NCI-H460 (cell line): Measurements from ENCODE around the gene CYB5D1. TPM values are rescaled to one million over a fixed set of nuclear protein-coding genes. Genes with fewer than 3 reads are reported as not detected.
"Not testable (repeated sequence)": the region's sequence is repeated elsewhere in the genome, so short reads cannot be mapped to it uniquely, and the experiment has no call there.

Experiments
- DNase-seq: peaks from one replicate; pipeline ENCODE4 v3.0.0-alpha.2; 2016; ENCODE audit warnings: low read depth; ENCODE audit errors: extremely low read depth
- polyA plus RNA-seq: library from polyadenylated mRNA; depleted of rRNA; stranded (reverse); fragments of >200 nt; gene quantifications from 2 replicates; pipeline ENCODE4 v1.2.3, GENCODE V29; 2014; cell fraction: nucleus; rRNA removed
- total RNA-seq: library from RNA; depleted of rRNA; stranded (reverse); fragments of >200 nt; shearing (Covaris generic); gene quantifications from 2 replicates; pipeline ENCODE4 v1.2.3, GENCODE V29; 2014; rRNA removed

Gene CYB5D1, protein sequence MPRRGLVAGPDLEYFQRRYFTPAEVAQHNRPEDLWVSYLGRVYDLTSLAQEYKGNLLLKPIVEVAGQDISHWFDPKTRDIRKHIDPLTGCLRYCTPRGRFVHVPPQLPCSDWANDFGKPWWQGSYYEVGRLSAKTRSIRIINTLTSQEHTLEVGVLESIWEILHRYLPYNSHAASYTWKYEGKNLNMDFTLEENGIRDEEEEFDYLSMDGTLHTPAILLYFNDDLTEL
- 13.4 and 14.6 TPM in 2 replicates for total RNA-seq
- 12.3 and 15.2 TPM in 2 replicates for polyA plus RNA-seq

DNA sequence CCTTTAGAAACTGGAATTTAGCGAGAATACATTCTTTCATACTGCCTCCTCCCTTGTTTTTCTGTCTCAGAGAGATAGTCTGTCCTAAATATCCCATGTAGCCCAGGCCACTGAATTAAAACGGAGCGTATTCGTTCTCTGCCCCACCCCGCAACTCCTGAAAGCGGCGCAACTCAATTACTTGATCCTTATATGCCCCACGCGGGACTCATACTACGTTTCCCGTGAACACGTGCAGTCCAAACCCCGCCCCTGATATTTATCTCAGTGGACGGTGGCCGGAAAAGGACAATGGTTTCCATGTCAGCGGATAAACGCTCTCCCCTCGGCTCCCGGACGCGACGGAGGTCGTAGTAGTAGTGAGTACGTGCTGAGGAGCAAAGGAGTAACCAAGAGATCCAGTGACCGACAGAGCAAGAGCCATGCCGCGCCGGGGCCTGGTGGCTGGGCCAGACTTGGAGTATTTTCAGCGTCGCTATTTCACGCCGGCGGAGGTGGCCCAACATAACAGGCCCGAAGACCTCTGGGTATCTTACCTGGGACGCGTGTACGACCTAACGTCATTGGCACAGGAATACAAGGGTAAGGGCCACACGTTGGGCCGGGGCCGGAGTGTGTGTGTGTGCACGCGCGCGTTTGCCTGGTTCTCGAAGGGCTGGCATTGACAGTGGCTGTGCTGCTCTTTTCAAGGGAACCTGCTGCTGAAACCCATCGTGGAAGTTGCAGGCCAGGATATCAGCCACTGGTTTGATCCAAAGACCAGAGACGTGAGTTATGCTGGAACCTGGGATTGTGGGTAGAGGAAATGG is at the start of gene CYB5D1:
Gene CYB5D1 (plus strand): TSS at position 291 of the 809 bp plus-strand sequence. CDS start 132 bp downstream, at position 423.
- peak; percentile 91 for DNase-seq

DNA sequence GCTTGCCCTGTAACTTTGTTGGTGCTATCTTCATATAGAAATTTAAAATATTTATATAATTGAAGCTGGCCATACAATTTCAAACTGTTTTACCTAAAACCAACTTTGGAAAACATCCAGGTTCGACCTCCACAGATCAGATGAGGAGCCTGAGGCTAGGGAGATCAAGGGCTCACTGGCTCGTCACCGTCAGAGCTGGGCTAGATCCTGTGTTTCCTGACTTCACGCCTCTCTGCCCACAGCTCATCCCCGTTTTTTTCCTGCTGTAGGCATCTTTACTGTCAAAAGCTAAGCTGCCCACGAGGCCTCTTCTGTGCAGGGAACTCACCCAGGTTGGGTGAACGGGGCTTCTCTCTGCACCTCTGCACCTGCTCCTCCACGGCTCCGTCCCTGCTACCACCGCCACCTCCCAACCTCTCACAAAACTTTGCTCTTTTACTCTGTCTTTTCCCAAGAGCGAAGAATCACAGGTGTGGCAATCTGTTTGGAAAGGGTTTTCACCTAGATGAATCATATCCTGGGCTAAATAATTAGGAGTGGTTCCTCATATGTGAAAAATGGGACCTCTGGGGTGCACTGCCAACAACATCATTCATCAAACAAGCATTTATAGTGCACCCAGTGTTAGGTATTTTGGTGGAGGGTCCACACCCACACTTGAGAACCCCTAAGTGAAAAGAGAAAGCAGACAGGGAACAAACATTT is 48.6 kb upstream of the CYB5D1 start:
- no peak for DNase-seq

GRCh38 chr17:7809791-7810343 is 47.9 kb upstream of the CYB5D1 start:
- not testable (repeated sequence) for DNase-seq

- no peak for DNase-seq
Measured at GRCh38 chr17:7811251-7811650, 46.6 kb upstream of the CYB5D1 start.

- DNase-seq: no peak
Measured at GRCh38 chr17:7814969-7815368, 42.8 kb upstream of the CYB5D1 start.

- DNase-seq: no peak
Measured at GRCh38 chr17:7816926-7817642, 40.7 kb upstream of the CYB5D1 start.

GRCh38 chr17:7817643-7817964 is 40.2 kb upstream of the CYB5D1 start:
- DNase-seq: no peak

DNA sequence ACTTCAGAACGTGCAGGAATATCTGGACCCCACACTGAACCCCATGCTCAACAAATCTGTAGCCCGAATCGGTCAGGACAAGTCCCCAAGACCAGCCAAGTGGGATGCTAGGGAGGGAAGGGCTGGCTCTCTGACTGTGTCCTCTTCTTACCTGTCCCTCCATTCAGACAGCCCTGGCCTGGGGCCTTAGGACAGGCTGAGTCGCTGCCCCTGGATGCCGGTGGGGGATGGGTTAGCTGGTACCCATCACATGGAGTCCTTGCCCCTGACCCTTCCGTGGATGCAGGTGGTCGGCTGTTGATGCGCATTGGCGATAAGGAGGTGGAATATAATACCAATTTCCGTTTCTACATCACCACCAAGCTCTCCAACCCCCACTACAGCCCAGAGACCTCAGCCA is 39.8 kb upstream of the CYB5D1 start:
- no peak for DNase-seq

- no peak for DNase-seq
Measured at GRCh38 chr17:7818746-7819645, 38.8 kb upstream of the CYB5D1 start.

- DNase-seq: no peak
Measured at GRCh38 chr17:7820231-7820630, 37.6 kb upstream of the CYB5D1 start.

- no peak for DNase-seq
Measured at GRCh38 chr17:7822126-7822525, 35.7 kb upstream of the CYB5D1 start.

- no peak for DNase-seq
Measured at GRCh38 chr17:7823581-7824001, 34.2 kb upstream of the CYB5D1 start.

GRCh38 chr17:7824021-7824924 is 33.5 kb upstream of the CYB5D1 start:
- DNase-seq: no peak

DNA sequence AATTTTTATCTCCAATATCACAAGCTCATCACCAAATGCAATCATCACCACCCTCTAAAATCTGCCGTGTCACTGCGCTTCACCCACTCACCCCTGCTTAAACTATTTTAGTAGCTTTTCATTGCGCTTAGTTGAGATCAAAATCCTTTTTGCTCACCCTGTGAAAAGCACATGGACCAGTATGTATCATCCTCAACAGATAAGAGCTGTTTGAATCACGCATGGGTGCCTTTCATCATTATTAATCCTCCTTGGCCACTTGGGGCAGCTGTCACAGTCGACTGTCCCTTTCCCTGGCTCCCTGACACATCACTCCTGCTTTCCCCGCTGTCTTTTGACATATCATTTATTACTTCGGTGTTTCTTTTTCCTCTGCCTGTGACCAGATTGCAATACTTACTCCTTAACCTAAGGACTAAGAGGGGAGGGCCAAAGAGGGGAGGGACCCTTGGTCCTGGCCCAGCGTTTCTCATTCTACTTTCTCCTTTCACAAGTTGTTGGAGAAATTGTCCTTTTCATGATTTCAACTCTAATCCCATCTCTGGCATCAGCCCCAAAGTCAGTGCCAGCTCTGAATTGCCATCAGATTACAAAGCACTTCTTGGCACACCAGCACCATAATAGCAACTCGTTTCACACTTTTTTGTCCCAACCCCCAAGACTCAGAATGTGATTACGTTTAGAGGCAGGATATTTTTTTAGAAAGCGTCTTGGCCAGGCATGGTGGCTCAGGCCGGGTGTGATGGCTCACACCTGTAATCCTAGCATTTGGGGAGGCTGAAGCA is 32.4 kb upstream of the CYB5D1 start:
- DNase-seq: peak; percentile 32

- DNase-seq: no peak
Measured at GRCh38 chr17:7830616-7831015, 27.2 kb upstream of the CYB5D1 start.

DNA sequence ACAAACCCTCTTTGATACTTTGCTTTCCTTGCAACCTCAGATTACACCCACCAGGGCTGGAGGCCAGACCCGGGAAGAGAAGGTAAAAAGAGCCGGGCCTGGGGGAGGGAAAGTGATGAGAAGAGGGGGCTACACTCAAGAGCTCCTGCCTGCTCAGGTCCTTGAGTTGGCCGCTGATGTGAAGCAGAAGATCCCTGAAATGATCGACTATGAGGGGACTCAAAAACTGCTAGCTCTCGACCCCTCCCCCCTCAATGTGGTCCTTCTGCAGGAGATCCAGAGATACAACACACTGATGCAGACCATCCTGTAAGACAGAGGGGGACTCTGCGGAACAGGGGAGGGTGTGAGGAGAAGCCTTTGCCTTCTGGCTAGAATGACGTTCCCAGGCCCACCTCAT is 26.6 kb upstream of the CYB5D1 start:
- DNase-seq: no peak

- no peak for DNase-seq
Measured at GRCh38 chr17:7832431-7832830, 25.4 kb upstream of the CYB5D1 start.
